GM18511 (cell line): ENCODE results near the gene YWHAE.

Experiments used
- ATAC-seq: cut with Tn5 transposase; IDR thresholded peaks from one replicate; pipeline ENCODE4 v1.9.1; 2021; ENCODE audit warnings: mild to moderate bottlenecking, moderate library complexity; ENCODE audit not compliant: unreplicated experiment

YWHAE gene

DNA sequence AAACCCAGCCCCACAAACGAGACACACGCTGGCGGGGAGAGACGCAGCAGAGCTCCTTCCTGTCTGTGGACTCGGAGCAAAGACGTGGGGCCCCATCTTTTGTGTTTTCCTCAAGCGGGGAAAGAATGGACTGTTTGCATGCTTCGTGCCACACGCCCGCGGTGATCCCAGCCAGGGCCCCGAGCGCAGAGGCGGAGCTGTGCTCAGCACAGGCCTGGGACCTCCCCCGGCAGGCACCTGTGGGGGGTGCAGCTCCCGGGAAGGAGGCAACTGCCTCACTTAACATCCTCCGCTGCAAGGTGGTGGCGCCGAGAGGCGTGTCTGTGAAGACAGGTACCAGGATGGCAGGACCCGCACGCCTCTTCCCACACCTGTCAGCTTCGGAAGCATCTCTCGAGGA is 101.4 kb downstream of the YWHAE start:
- ATAC-seq: no peak
